K562 (cell line): Measurements from ENCODE around the gene CHTOP. TPM values are rescaled to one million over a fixed set of nuclear protein-coding genes. Genes with fewer than 3 reads are reported as not detected.

Experiments
- BRF2 ChIP-seq: IDR thresholded peaks from 3 replicates; pipeline ENCODE4 v1.6.1; 2011; ENCODE audit warnings: borderline replicate concordance, mild to moderate bottlenecking; ENCODE audit not compliant: insufficient read length, insufficient read depth
- CREB1 ChIP-seq, 2 experiments: sonication (generic) in 1 of 2; formaldehyde crosslinking in 1 of 2; IDR thresholded peaks; 2 replicates each; pipeline versions ENCODE4 v1.6.1 to v1.8.0; 2012 to 2022; ENCODE audit warnings: inconsistent platforms in 1 of 2, mild to moderate bottlenecking in 1 of 2, missing genetic modification reagents in 1 of 2, moderate library complexity in 1 of 2
- CREB3 ChIP-seq: fragments of 450-650 bp; conservative IDR thresholded peaks from 2 replicates; pipeline ENCODE4 v1.6.1; 2016; ENCODE audit warnings: missing genetic modification characterization, low read depth, mild to moderate bottlenecking, missing compliant biosample characterization, moderate library complexity
- ELK3 ChIP-seq: fragments of 450-650 bp; formaldehyde crosslinking; IDR thresholded peaks from 2 replicates; pipeline ENCODE4 v1.4.0; 2020; ENCODE audit warnings: mild to moderate bottlenecking
- EZH2 ChIP-seq: IDR thresholded peaks from 2 replicates; pipeline ENCODE4 v1.6.1; 2012; ENCODE audit warnings: low read depth, mild to moderate bottlenecking, inconsistent platforms, low read length, borderline replicate concordance
- HNRNPH1 ChIP-seq: fragments of 200-400 bp; formaldehyde crosslinking; optimal IDR thresholded peaks from 2 replicates; pipeline ENCODE3; 2017; ENCODE audit warnings: low read depth, mild to moderate bottlenecking, low read length, moderate library complexity
- PBX2 ChIP-seq, 2 experiments: IDR thresholded peaks in 1 of 2; conservative IDR thresholded peaks in 1 of 2; 2 replicates each; pipeline ENCODE4 v1.6.1; 2016; ENCODE audit warnings: low read depth in 2 of 2, mild to moderate bottlenecking in 1 of 2, missing compliant biosample characterization in 1 of 2, missing genetic modification characterization in 1 of 2, moderate library complexity in 1 of 2
- PCBP1 ChIP-seq: fragments of 200-400 bp; formaldehyde crosslinking; IDR thresholded peaks from 2 replicates; pipeline ENCODE4 v1.6.1; 2018; ENCODE audit warnings: mild to moderate bottlenecking, low read depth, low read length; ENCODE audit not compliant: poor library complexity, severe bottlenecking
- RB1 ChIP-seq: fragments of 450-650 bp; IDR thresholded peaks from 2 replicates; pipeline ENCODE4 v1.6.1; 2017; ENCODE audit warnings: low read depth, mild to moderate bottlenecking
- TRIM24 ChIP-seq, 2 experiments: fragments of 450-650 bp; IDR thresholded peaks; 2 replicates each; pipeline ENCODE4 v1.6.1; 2016
- ZBTB11 ChIP-seq, 3 experiments: fragments of 200-800 bp in 1 of 3; fragments of 250-450 bp in 1 of 3; fragments of 450-650 bp in 1 of 3; sonication (Bioruptor Pico) in 1 of 3; sonication (Bioruptor generic) in 1 of 3; formaldehyde crosslinking in 1 of 3; IDR thresholded peaks; 2 replicates each; pipeline versions ENCODE4 v1.6.1 to v1.8.0; 2016 to 2022; ENCODE audit warnings: mild to moderate bottlenecking in 2 of 3, missing genetic modification characterization in 2 of 3, missing compliant biosample characterization in 1 of 3, moderate library complexity in 1 of 3
- ZFP30 ChIP-seq: fragments of 250-450 bp; sonication (Bioruptor Pico); IDR thresholded peaks from 2 replicates; pipeline ENCODE4 v1.8.0; 2022; ENCODE audit warnings: moderate library complexity, mild to moderate bottlenecking, inconsistent platforms, borderline replicate concordance
- ZNF778 ChIP-seq: fragments of 450-650 bp; formaldehyde crosslinking; IDR thresholded peaks from 2 replicates; pipeline ENCODE4 v1.4.0; 2020; ENCODE audit warnings: mild to moderate bottlenecking, moderate library complexity
- polyA plus RNA-seq, 8 experiments: library from polyadenylated mRNA; depleted of rRNA in 4 of 8; stranded (reverse) in 5 of 8; unstranded in 3 of 8; fragments of >200 nt; fragmentation: Nextera tagmentation in 2 of 8; fragmentation: Illumina TruSeq in 1 of 8; extraction: Ambion mirVana in 2 of 8; extraction: Trizol in 1 of 8; gene quantifications; 2 replicates each; pipeline versions ENCODE4 v1.2.1 to v1.2.3, GENCODE V29; 2011 to 2014; ENCODE audit warnings: inconsistent platforms in 1 of 8, missing spikeins in 1 of 8
- total RNA-seq, 7 experiments: library from RNA; depleted of rRNA in 6 of 7; stranded (reverse); fragments of >200 nt in 6 of 7; fragmentation: Illumina TruSeq in 2 of 7; extraction: Trizol in 2 of 7; gene quantifications; 2 replicates each; pipeline versions ENCODE4 v1.2.1 to v1.2.3, GENCODE V29; 2011 to 2021; ENCODE audit warnings: low replicate concordance in 1 of 7

CHTOP gene
- total and polyA plus RNA-seq, 9 of the 15 experiments (the other 6 are each of a cell fraction or from before 2014, with no cell fraction given): 10.2 to 91.8 (median 60.8) TPM

- TF ChIP-seq PBX2 (CRISPR knock-in tag; IDR thresholded peaks at IDR 0.05; ENCODE audit: low read depth) (no peak), PBX2 (tag; conservative IDR thresholded peaks at IDR 0.05; ENCODE audit: low read depth) (no peak), ZBTB11 (CRISPR knock-in tag; IDR thresholded peaks at IDR 0.05) (peak in 1 of 3 experiments; percentile 78; a peak in 2 of 6 replicates), HNRNPH1 (no peak), PCBP1 (peak; percentile 52), CREB3 (no peak), TRIM24 (IDR thresholded peaks at IDR 0.05) (no peak), EZH2 (no peak), RB1 (peak; percentile 56; the same call in 1 of the 2 replicates), ZNF778 (CRISPR knock-in tag) (no peak), ELK3 (CRISPR knock-in tag) (no peak), ZFP30 (CRISPR knock-in tag) (no peak), CREB1 (IDR thresholded peaks at IDR 0.05) (peak; percentile 82), CREB1 (CRISPR knock-in tag; IDR thresholded peaks at IDR 0.05) (peak; percentile 25; the same call in 1 of the 2 replicates), BRF2 (no peak)
These were observed 24.7 kb downstream of the CHTOP start, which contains the start of gene SNAPIN (continued) for GRCh38 chr1:153658400-153659174.
